GOT3 (cell line): ENCODE data around the gene COL3A1.

ENCODE experiments used
- DNase-seq: peaks from one replicate; lab custom pipeline; 2025; ENCODE audit warnings: mixed read lengths; lab: John Stamatoyannopoulos, UW

Gene COL3A1

GRCh38 chr2:188974164-188974563, at the start of gene COL3A1:
Gene COL3A1 (plus strand): TSS chr2:188974373. CDS start chr2:188974490, 117 bp downstream.
- DNase-seq: no peak

GRCh38 chr2:188928643-188929042, 45.5 kb upstream of the COL3A1 start:
- DNase-seq: no peak

GRCh38 chr2:188931361-188931760, 42.8 kb upstream of the COL3A1 start:
- DNase-seq: no peak

GRCh38 chr2:188937228-188938220, 36.6 kb upstream of the COL3A1 start:
- no peak for DNase-seq

GRCh38 chr2:188940171-188940570, 34.0 kb upstream of the COL3A1 start:
- no peak for DNase-seq

- no peak for DNase-seq
Measured at GRCh38 chr2:188944442-188944841, 29.7 kb upstream of the COL3A1 start.

GRCh38 chr2:188949046-188949818, 24.9 kb upstream of the COL3A1 start:
- DNase-seq: no peak

- DNase-seq: no peak
Measured at GRCh38 chr2:188952901-188953300, 21.3 kb upstream of the COL3A1 start.

- DNase-seq: no peak
Measured at GRCh38 chr2:188956290-188956689, 17.9 kb upstream of the COL3A1 start.

- DNase-seq: no peak
Measured at GRCh38 chr2:188956961-188957360, 17.2 kb upstream of the COL3A1 start.

- no peak for DNase-seq
Measured at GRCh38 chr2:188957646-188958045, 16.5 kb upstream of the COL3A1 start.

GRCh38 chr2:188963741-188964140, 10.4 kb upstream of the COL3A1 start:
- DNase-seq: no peak

- no peak for DNase-seq
Measured at GRCh38 chr2:188964976-188965546, 9.1 kb upstream of the COL3A1 start.

GRCh38 chr2:188965563-188965962, 8.6 kb upstream of the COL3A1 start:
- no peak for DNase-seq

GRCh38 chr2:188966079-188966571, 8.0 kb upstream of the COL3A1 start:
- DNase-seq: no peak

- no peak for DNase-seq
Measured at GRCh38 chr2:188966728-188967440, 7.3 kb upstream of the COL3A1 start.

GRCh38 chr2:188969236-188969635, 4.9 kb upstream of the COL3A1 start:
- no peak for DNase-seq

- DNase-seq: no peak
Measured at GRCh38 chr2:188969651-188970050, 4.5 kb upstream of the COL3A1 start.

GRCh38 chr2:188970211-188970610, 4.0 kb upstream of the COL3A1 start:
- no peak for DNase-seq

- DNase-seq: no peak
Measured at GRCh38 chr2:188971432-188971861, 2.7 kb upstream of the COL3A1 start.

- DNase-seq: no peak
Measured at GRCh38 chr2:188973641-188974040, 532 bp upstream of the COL3A1 start.
